ENCODE data around the gene CTBP2.

- TF ChIP-seq MXI1 (IDR thresholded peaks at IDR 0.05; ENCODE audit: low read depth, low read length) = no peak
- no peak for TF ChIP-seq CTCF (IDR thresholded peaks at IDR 0.05 in 2 of 3, conservative IDR thresholded peaks at IDR 0.05 in 1 of 3; ENCODE audit: control insufficient read depth in 2 of 3, extremely low read depth in 1 of 3, insufficient read depth in 1 of 3, low read depth in 3 of 3, low read length in 3 of 3)
- no peak for TF ChIP-seq ZNF217 (IDR thresholded peaks at IDR 0.05)
- no peak for TF ChIP-seq FOXM1 (IDR thresholded peaks at IDR 0.05; ENCODE audit: low read depth, low read length)
- TF ChIP-seq ZNF207 (IDR thresholded peaks at IDR 0.05; ENCODE audit: borderline replicate concordance) = no peak
- TF ChIP-seq EP300 (IDR thresholded peaks at IDR 0.05; ENCODE audit: borderline replicate concordance in 1 of 2, control insufficient read depth in 1 of 2, low read depth in 2 of 2, low read length in 2 of 2) = no peak
- no peak for TF ChIP-seq CREM (IDR thresholded peaks at IDR 0.05; ENCODE audit: low read depth)
Measured at GRCh38 chr10:125020386-125020785, 140.0 kb downstream of the CTBP2 start.

All from GM12878 (cell line).